Naive thymus-derived CD4-positive, alpha-beta T cell (primary cell): ENCODE results near the gene FAM151A. TPM values are rescaled to one million over a fixed set of nuclear protein-coding genes. Genes with fewer than 3 reads are reported as not detected.

Experiments
- ATAC-seq: fragments of 150-1000 bp; cut with Tn5 transposase; 2 replicates; pipeline ENCODE4 v1.10.0; 2021; ENCODE audit warnings: mild to moderate bottlenecking, moderate library complexity
- CTCF ChIA-PET: fragments of 350-600 bp; sonication (Branson Sonifier 250); formaldehyde crosslinking; loops from one replicate; lab custom pipeline; 2021; ENCODE audit warnings: antibody characterized with exemption; lab: Charles Lee
- POLR2A ChIA-PET: fragments of 350-600 bp; sonication (Branson Sonifier 250); formaldehyde crosslinking; loops from one replicate; lab custom pipeline; 2021; ENCODE audit warnings: antibody characterized with exemption, inconsistent platforms; lab: Charles Lee
- DNase-seq, 9 donors: peaks; one replicate each; pipeline versions ENCODE4 v3.0.0 to v3.0.0-alpha.2; 2020 to 2022; ENCODE audit warnings: mixed read lengths in 1 of 9
- H3K27ac ChIP-seq: one replicate; pipeline ENCODE4 v1.7.0; 2013; ENCODE audit warnings: mild to moderate bottlenecking, low read depth, low read length, moderate library complexity
- H3K27me3 ChIP-seq, 2 donors: one replicate each; pipeline ENCODE4 v1.7.0; 2013; ENCODE audit warnings: low read length in 2 of 2, mild to moderate bottlenecking in 2 of 2, moderate library complexity in 2 of 2; ENCODE audit not compliant: control insufficient read depth in 2 of 2, insufficient read depth in 2 of 2
- H3K36me3 ChIP-seq, 3 experiments: 1 replicate in 2 of 3; 2 replicates in 1 of 3; pipeline ENCODE4 v1.7.0; 2013; ENCODE audit warnings: low read length in 3 of 3, mild to moderate bottlenecking in 3 of 3, moderate library complexity in 1 of 3; ENCODE audit not compliant: insufficient read depth in 3 of 3, control insufficient read depth in 2 of 3
- H3K4me1 ChIP-seq, 2 donors: one replicate each; pipeline ENCODE4 v1.7.0; 2013; ENCODE audit warnings: low read length in 2 of 2, mild to moderate bottlenecking in 2 of 2, moderate library complexity in 1 of 2; ENCODE audit not compliant: control insufficient read depth in 2 of 2, insufficient read depth in 2 of 2
- H3K4me3 ChIP-seq: 2 replicates; pipeline ENCODE4 v1.7.0; 2013; ENCODE audit warnings: mild to moderate bottlenecking, low read length
- H3K9me3 ChIP-seq, 3 experiments: 1 replicate in 2 of 3; 2 replicates in 1 of 3; pipeline ENCODE4 v1.7.0; 2013; ENCODE audit warnings: low read length in 3 of 3; ENCODE audit not compliant: control insufficient read depth in 2 of 3
- H3K27ac Mint-ChIP-seq, 9 donors: one replicate each; pipeline ENCODE4 v1.8.0; 2020 to 2022; ENCODE audit warnings: mixed read lengths in 9 of 9, mild to moderate bottlenecking in 8 of 9, moderate library complexity in 5 of 9, inconsistent platforms in 2 of 9
- H3K27me3 Mint-ChIP-seq, 5 donors: one replicate each; pipeline ENCODE4 v1.8.0; 2021 to 2022; ENCODE audit warnings: mixed read lengths in 5 of 5, mild to moderate bottlenecking in 1 of 5
- H3K36me3 Mint-ChIP-seq, 5 donors: one replicate each; pipeline ENCODE4 v1.8.0; 2020 to 2022; ENCODE audit warnings: mixed read lengths in 5 of 5, mild to moderate bottlenecking in 3 of 5, inconsistent platforms in 1 of 5
- H3K4me1 Mint-ChIP-seq, 7 donors: one replicate each; pipeline ENCODE4 v1.8.0; 2020 to 2022; ENCODE audit warnings: mixed read lengths in 7 of 7, mild to moderate bottlenecking in 3 of 7, inconsistent platforms in 1 of 7
- H3K4me3 Mint-ChIP-seq, 10 donors: one replicate each; pipeline ENCODE4 v1.8.0; 2020 to 2022; ENCODE audit warnings: mild to moderate bottlenecking in 10 of 10, mixed read lengths in 10 of 10, moderate library complexity in 6 of 10, inconsistent platforms in 2 of 10
- H3K9me3 Mint-ChIP-seq, 11 donors: one replicate each; pipeline ENCODE4 v1.8.0; 2020 to 2022; ENCODE audit warnings: mixed read lengths in 11 of 11, mild to moderate bottlenecking in 4 of 11, inconsistent platforms in 1 of 11, moderate library complexity in 1 of 11
- intact Hi-C, 2 donors: fragments of 100-400 bp; cut with micrococcal nuclease; formaldehyde crosslinking; loops; one replicate each; pipeline ENCODE4 v1.15.1; 2023
- polyA plus RNA-seq, 2 donors: library from polyadenylated mRNA; unstranded; fragments of 300-500 nt; fragmentation: Illumina TruSeq; gene quantifications; one replicate each; pipeline ENCODE4 v1.2.3, GENCODE V29; 2021
- total RNA-seq, 6 experiments: library from RNA in 5 of 6; stranded (reverse) in 5 of 6; gene quantifications; 1 replicate in 5 of 6; 2 replicates in 1 of 6; pipeline ENCODE4 v1.2.3 and lab custom pipeline; 2021 to 2026

FAM151A gene
- total and polyA plus RNA-seq, 7 experiments from 2014 or later: not detected

- Histone ChIP-seq H3K36me3 (no peaks in the 10 kb centered on the region), H3K27me3 (no peaks in the 10 kb centered on the region), H3K9me3 (no peaks in the 10 kb centered on the region), H3K27ac (no peak overlapping the region), H3K4me1 (no peaks in the 10 kb centered on the region), H3K4me3 (no peak overlapping the region)
- H3K4me1 Mint-ChIP-seq: peaks cover 0 to 7% (median 0%) of the 10 kb centered on the region in 7 donors
- ChIA-PET CTCF (no interaction called here), POLR2A (no interaction called here)
- no peaks in the 10 kb centered on the region for H3K36me3 Mint-ChIP-seq
- H3K27me3 Mint-ChIP-seq: peaks cover 0 to under 1% (median 0%) of the 10 kb centered on the region in 5 donors
- no peak overlapping the region for H3K4me3 Mint-ChIP-seq
- DNase-seq (no peak), ATAC-seq (no peak)
- peaks cover 0 to 3% (median 0%) of the 10 kb centered on the region in 11 donors for H3K9me3 Mint-ChIP-seq
- intact Hi-C loops: no loop called here
- H3K27ac Mint-ChIP-seq: peak overlapping the region in 1 of 9 donors; percentile 14
Observed at GRCh38 chr1:54574158-54574778, 49.1 kb downstream of the FAM151A start.

DNA sequence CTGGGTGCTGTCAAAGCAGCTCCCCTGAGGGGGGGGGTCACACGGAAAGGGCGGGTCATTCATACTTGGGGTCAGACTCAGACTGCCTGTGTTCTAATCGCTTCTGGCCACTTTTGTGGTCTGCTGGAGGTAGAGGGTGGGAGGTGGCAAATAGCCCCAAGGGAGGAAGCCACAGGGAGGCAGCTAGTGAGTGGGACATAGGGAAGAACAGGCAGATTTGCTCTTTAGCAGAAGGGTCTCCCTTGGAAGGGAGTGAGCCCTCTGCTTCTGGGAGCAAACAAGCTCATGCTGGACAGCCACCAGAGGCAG is 50.8 kb downstream of the FAM151A start:
- Mint-ChIP-seq H3K27me3 (peaks cover 0 to 1% (median 0%) of the 10 kb centered on the region in 5 donors), H3K4me3 (no peak overlapping the region), H3K9me3 (peaks cover 0 to under 1% (median 0%) of the 10 kb centered on the region in 11 donors), H3K27ac (no peak overlapping the region), H3K36me3 (no peaks in the 10 kb centered on the region), H3K4me1 (peaks cover 0 to 12% (median 0%) of the 10 kb centered on the region in 7 donors)
- ATAC-seq: no peak
- intact Hi-C loops: no loop called here
- Histone ChIP-seq H3K36me3 (no peaks in the 10 kb centered on the region), H3K4me1 (no peaks in the 10 kb centered on the region), H3K4me3 (no peak overlapping the region), H3K27ac (no peak overlapping the region), H3K9me3 (no peaks in the 10 kb centered on the region), H3K27me3 (no peaks in the 10 kb centered on the region)
- DNase-seq: no peak
- ChIA-PET CTCF (no interaction called here), POLR2A (no interaction called here)

DNA sequence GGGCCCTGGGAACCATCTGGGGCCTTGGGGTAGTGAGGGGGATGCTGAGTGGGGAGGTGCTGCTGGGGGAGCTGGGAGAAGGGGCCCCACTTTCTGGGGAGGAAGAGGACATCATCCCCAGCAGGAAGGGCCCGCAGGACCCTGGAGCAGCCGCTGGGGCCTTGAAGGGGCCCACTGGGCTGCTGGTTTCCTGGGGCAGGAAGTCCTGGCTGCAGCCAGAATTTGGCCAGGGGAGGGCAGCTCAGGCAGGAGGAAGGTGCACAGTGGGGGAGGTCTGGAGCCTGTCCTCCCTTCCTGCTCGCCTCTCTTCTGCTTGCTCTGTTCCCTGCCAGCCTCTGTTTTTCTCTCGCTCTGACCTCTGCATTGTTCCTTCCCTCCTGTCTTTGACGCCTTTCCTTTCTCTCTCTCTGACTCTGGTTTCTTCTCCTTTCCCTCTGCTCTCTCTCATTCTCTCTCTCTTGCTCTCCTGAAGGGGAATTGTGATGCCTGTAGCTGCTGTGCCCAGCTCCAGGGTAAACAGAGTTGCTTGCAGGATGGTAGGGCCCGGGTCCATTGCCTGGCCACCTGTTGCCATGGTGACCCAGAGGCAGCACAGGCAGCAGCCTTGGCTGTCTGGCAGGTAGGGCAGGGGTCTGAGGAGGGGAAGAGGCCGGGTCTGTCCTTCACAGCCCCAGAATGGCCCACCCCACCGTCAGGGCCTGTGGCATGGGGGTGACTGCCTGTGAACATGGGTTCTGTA is 51.4 kb downstream of the FAM151A start:
- Histone ChIP-seq H3K4me3 (no peak overlapping the region), H3K27me3 (no peaks in the 10 kb centered on the region), H3K4me1 (no peaks in the 10 kb centered on the region), H3K36me3 (no peaks in the 10 kb centered on the region), H3K9me3 (no peaks in the 10 kb centered on the region), H3K27ac (no peak overlapping the region)
- Mint-ChIP-seq H3K27me3 (peaks cover 0 to 1% (median 0%) of the 10 kb centered on the region in 5 donors), H3K4me1 (peaks cover 0 to 12% (median 0%) of the 10 kb centered on the region in 7 donors), H3K4me3 (no peak overlapping the region), H3K9me3 (no peaks in the 10 kb centered on the region), H3K36me3 (no peaks in the 10 kb centered on the region), H3K27ac (peak overlapping the region in 1 of 9 donors; percentile 23)
- ChIA-PET CTCF (no interaction called here), POLR2A (no interaction called here)
- no peak for ATAC-seq
- DNase-seq: no peak
- intact Hi-C loops: no loop called here

DNA sequence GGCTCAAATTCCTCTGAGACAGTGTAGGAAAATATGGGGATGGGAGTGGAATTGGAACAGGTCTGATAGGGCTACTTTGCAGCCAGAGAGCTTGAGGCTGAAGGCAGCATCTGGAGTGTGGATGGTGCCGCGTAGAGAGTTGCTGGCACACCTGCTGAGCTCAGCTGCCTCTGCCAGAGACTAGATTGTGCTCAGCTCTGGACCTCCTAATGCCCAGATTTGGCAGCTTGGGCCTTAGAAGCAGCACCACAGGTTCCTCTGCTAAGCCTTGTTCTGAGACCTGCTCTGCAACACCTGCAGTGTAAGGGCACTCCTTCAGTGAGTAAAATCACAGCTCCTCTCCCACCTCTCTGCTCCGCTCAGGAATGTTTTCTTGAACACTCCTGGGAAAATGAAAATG is 52.0 kb downstream of the FAM151A start:
- H3K9me3 Mint-ChIP-seq: no peaks in the 10 kb centered on the region
- no peak for DNase-seq
- intact Hi-C loops: no loop called here
- Histone ChIP-seq H3K4me3 (no peak overlapping the region), H3K27ac (no peak overlapping the region), H3K36me3 (no peaks in the 10 kb centered on the region), H3K27me3 (no peaks in the 10 kb centered on the region), H3K9me3 (no peaks in the 10 kb centered on the region), H3K4me1 (no peaks in the 10 kb centered on the region)
- peaks cover 0 to 12% (median 0%) of the 10 kb centered on the region in 7 donors for H3K4me1 Mint-ChIP-seq
- no peaks in the 10 kb centered on the region for H3K36me3 Mint-ChIP-seq
- H3K27ac Mint-ChIP-seq: peak overlapping the region in 1 of 9 donors; percentile 23
- H3K4me3 Mint-ChIP-seq: no peak overlapping the region
- peaks cover 0 to 4% (median 0%) of the 10 kb centered on the region in 5 donors for H3K27me3 Mint-ChIP-seq
- no peak for ATAC-seq
- POLR2A ChIA-PET: no interaction called here
- CTCF ChIA-PET: no interaction called here

- Histone ChIP-seq H3K4me3 (no peak overlapping the region), H3K9me3 (no peaks in the 10 kb centered on the region), H3K27ac (no peak overlapping the region), H3K27me3 (no peaks in the 10 kb centered on the region), H3K4me1 (no peaks in the 10 kb centered on the region), H3K36me3 (no peaks in the 10 kb centered on the region)
- H3K4me3 Mint-ChIP-seq: no peak overlapping the region
- intact Hi-C loops: no loop called here
- POLR2A ChIA-PET: interaction anchor here (0.6 kb wide), 1 partner anchor 71 kb away, joined by 3 read pairs; no protein-coding TSS in a partner anchor
- DNase-seq (no peak), ATAC-seq (no peak)
- CTCF ChIA-PET: no interaction called here
- H3K27ac Mint-ChIP-seq: no peak overlapping the region
- H3K4me1 Mint-ChIP-seq: peaks cover 0 to 12% (median 0%) of the 10 kb centered on the region in 7 donors
- no peaks in the 10 kb centered on the region for H3K9me3 Mint-ChIP-seq
- H3K36me3 Mint-ChIP-seq: no peaks in the 10 kb centered on the region
- H3K27me3 Mint-ChIP-seq: peaks cover 0 to 4% (median 0%) of the 10 kb centered on the region in 5 donors
Observed at GRCh38 chr1:54570161-54570560, 53.2 kb downstream of the FAM151A start.

DNA sequence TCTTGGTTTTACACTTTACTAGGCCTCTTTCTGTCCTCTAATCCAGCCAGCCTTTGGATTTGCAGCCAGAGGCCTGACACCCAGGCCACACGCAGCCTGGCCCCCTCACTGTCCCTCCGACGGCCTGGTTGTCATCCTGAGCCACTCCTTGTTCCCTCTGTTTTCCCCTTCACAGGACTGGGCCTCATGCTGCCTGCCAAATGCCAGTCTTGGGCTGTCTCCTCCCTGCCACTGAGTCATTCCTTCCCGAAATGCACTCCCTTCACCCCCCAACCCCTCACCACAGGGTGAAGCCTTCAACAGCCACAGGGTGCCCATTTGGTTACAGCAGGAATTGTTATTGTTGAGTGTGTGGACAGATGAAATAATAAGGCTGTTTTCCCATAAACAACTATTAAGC is 54.0 kb downstream of the FAM151A start:
- H3K27ac ChIP-seq: no peak overlapping the region
- no peak overlapping the region for H3K4me3 ChIP-seq
- H3K4me1 ChIP-seq: no peaks in the 10 kb centered on the region
- ChIA-PET CTCF (interaction anchor here (0.7 kb wide), 1 partner anchor 304 kb away, joined by 3 read pairs; no protein-coding TSS in a partner anchor), POLR2A (no interaction called here)
- Mint-ChIP-seq H3K27me3 (peaks cover 0 to 4% (median 0%) of the 10 kb centered on the region in 5 donors), H3K4me3 (no peak overlapping the region), H3K4me1 (peaks cover 0 to 12% (median 2%) of the 10 kb centered on the region in 7 donors), H3K36me3 (no peaks in the 10 kb centered on the region), H3K9me3 (no peaks in the 10 kb centered on the region), H3K27ac (peak overlapping the region in 1 of 9 donors; percentile 46)
- no peaks in the 10 kb centered on the region for H3K36me3 ChIP-seq
- ATAC-seq: no peak
- DNase-seq: no peak
- no peaks in the 10 kb centered on the region for H3K9me3 ChIP-seq
- H3K27me3 ChIP-seq: no peaks in the 10 kb centered on the region
- intact Hi-C loops: no loop called here
